GM12878 (cell line): ENCODE measurements around the gene PDGFA. TPM values are rescaled to one million over a fixed set of nuclear protein-coding genes. Genes with fewer than 3 reads are reported as not detected.

Experiments used
- ATAC-seq: fragments of 200-7000 bp; cut with Tn5 transposase; 3 replicates; pipeline ENCODE4 v1.9.1; 2020; ENCODE audit warnings: mild to moderate bottlenecking, moderate library complexity
- BruUV-seq: library from RNA; stranded (reverse); fragments of 400-500 nt; replicated peaks from 2 replicates; lab custom pipeline; 2021; lab: Mats Ljungman, UMichigan
- CTCF ChIA-PET: fragments of 300-600 bp; sonication (Branson Sonifier 250); formaldehyde crosslinking; extraction: SDS; loops from one replicate; lab custom pipeline; 2021; ENCODE audit warnings: inconsistent platforms; lab: Yijun Ruan, JAX
- POLR2A ChIA-PET: fragments of 350-600 bp; formaldehyde crosslinking; extraction: SDS; loops from one replicate; lab custom pipeline; 2021; ENCODE audit warnings: inconsistent platforms; lab: Charles Lee
- RAD21 ChIA-PET: fragments of 300-600 bp; sonication (Branson Sonifier 250); formaldehyde crosslinking; loops from one replicate; lab custom pipeline; 2023; ENCODE audit warnings: antibody characterized with exemption; ENCODE audit not compliant: unreplicated experiment; lab: Charles Lee
- SMC1A ChIA-PET: fragments of 300-600 bp; sonication (Branson Sonifier 250); formaldehyde crosslinking; loops from one replicate; lab custom pipeline; 2023; ENCODE audit not compliant: unreplicated experiment, uncharacterized antibody; lab: Charles Lee
- DNase-seq: peaks from one replicate; pipeline ENCODE4 v3.0.0-alpha.2; 2011; ENCODE audit warnings: low read depth, low spot score
- FAIRE-seq: peaks from 3 replicates; lab custom pipeline; 2011; peaks lifted over from hg19 to GRCh38; lab: Jason Lieb, UNC
- H2AFZ ChIP-seq: 2 replicates; pipeline ENCODE4 v1.6.0; 2011; ENCODE audit warnings: low read depth, low read length, control low read depth; ENCODE audit not compliant: control insufficient read depth
- H3K27ac ChIP-seq: 2 replicates; pipeline ENCODE4 v1.5.1; 2011; ENCODE audit warnings: control low read depth; ENCODE audit not compliant: control insufficient read depth, insufficient read depth
- H3K27me3 ChIP-seq, 2 experiments: replicated peaks in 1 of 2; 2 replicates each; pipeline versions ENCODE4 v1.6.0 to v1.6.1; 2011; ENCODE audit warnings: low read length in 1 of 2; ENCODE audit not compliant: control insufficient read depth in 2 of 2, insufficient read depth in 2 of 2
- H3K36me3 ChIP-seq, 2 experiments: 2 replicates each; pipeline ENCODE4 v1.5.1; 2011; ENCODE audit warnings: low read length in 1 of 2; ENCODE audit not compliant: control insufficient read depth in 2 of 2, insufficient read depth in 2 of 2
- H3K4me1 ChIP-seq: 2 replicates; pipeline ENCODE4 v1.6.1; 2011; ENCODE audit warnings: mild to moderate bottlenecking, low read length, moderate library complexity, mixed read lengths; ENCODE audit not compliant: control insufficient read depth, insufficient read depth
- H3K4me2 ChIP-seq: 2 replicates; pipeline ENCODE4 v1.6.0; 2011; ENCODE audit warnings: control low read depth; ENCODE audit not compliant: control insufficient read depth, insufficient read depth
- H3K4me3 ChIP-seq: fragments of 200-600 bp; sonication (generic); 2 replicates; pipeline ENCODE4 v1.5.1; 2016
- H3K79me2 ChIP-seq: 2 replicates; pipeline ENCODE4 v1.6.0; 2011; ENCODE audit warnings: low read length; ENCODE audit not compliant: control insufficient read depth, insufficient read depth
- H3K9ac ChIP-seq: 2 replicates; pipeline ENCODE4 v1.8.0; 2011; ENCODE audit warnings: low read length, control low read depth, mixed read lengths; ENCODE audit not compliant: control insufficient read depth, insufficient read depth
- H3K9me3 ChIP-seq: replicated peaks from 3 replicates; pipeline ENCODE4 v1.5.1; 2011; ENCODE audit warnings: mild to moderate bottlenecking, low read length; ENCODE audit not compliant: control insufficient read depth, insufficient read depth
- H4K20me1 ChIP-seq: 2 replicates; pipeline ENCODE4 v1.6.0; 2011; ENCODE audit not compliant: control insufficient read depth, insufficient read depth
- ASH2L ChIP-seq: fragments of 300-600, 200-600 bp; sonication (generic); IDR thresholded peaks from 2 replicates; pipeline ENCODE4 v1.6.1; 2017; ENCODE audit warnings: low read depth, mild to moderate bottlenecking, borderline replicate concordance
- CEBPB ChIP-seq, 2 experiments: fragments of 150-350 bp in 1 of 2; IDR thresholded peaks; 2 replicates each; pipeline ENCODE4 v1.6.1; 2012 to 2014; ENCODE audit warnings: low read depth in 2 of 2, low read length in 2 of 2, borderline replicate concordance in 1 of 2, inconsistent platforms in 1 of 2
- CHD1 ChIP-seq: IDR thresholded peaks from 2 replicates; pipeline ENCODE4 v1.6.1; 2012; ENCODE audit warnings: low read depth, low read length, improper control_type of control experiment
- HDAC2 ChIP-seq: fragments of 200-600 bp; sonication (generic); IDR thresholded peaks from 2 replicates; pipeline ENCODE4 v1.6.1; 2017
- IRF4 ChIP-seq: IDR thresholded peaks from 2 replicates; pipeline ENCODE4 v1.6.1; 2011; ENCODE audit warnings: low read depth, low read length
- JUND ChIP-seq: IDR thresholded peaks from 2 replicates; pipeline ENCODE4 v1.6.1; 2012; ENCODE audit warnings: low read depth, mild to moderate bottlenecking, low read length, improper control_type of control experiment, moderate library complexity
- MTA3 ChIP-seq: IDR thresholded peaks from 2 replicates; pipeline ENCODE4 v1.6.1; 2012; ENCODE audit warnings: low read length, inconsistent platforms, borderline replicate concordance
- REST ChIP-seq: IDR thresholded peaks from 2 replicates; pipeline ENCODE4 v1.6.1; 2012; ENCODE audit warnings: mild to moderate bottlenecking, low read depth, low read length
- TCF12 ChIP-seq: IDR thresholded peaks from 2 replicates; pipeline ENCODE4 v1.6.1; 2011; ENCODE audit warnings: low read depth, mild to moderate bottlenecking, low read length
- WGBS: methylation state at CpG from one replicate; pipeline ENCODE4 v1.1.6; 2016; ENCODE audit warnings: low lambda C conversion rate; ENCODE audit not compliant: insufficient replicate concordance, insufficient coverage; ENCODE audit errors: missing lambda C conversion rate; 5-methylcytosine and 5-hydroxymethylcytosine counted together
- in situ Hi-C: fragments of 300-500 bp; cut with MboI; formaldehyde crosslinking; loops from 9 replicates; pipeline ENCODE4 v1.14.3; 2018; ENCODE audit warnings: mixed read lengths
- intact Hi-C: fragments of 100-400 bp; cut with micrococcal nuclease; formaldehyde crosslinking; loops from one replicate; pipeline ENCODE4 v1.14.2; 2022; ENCODE audit not compliant: unreplicated experiment
- polyA plus RNA-seq, 11 experiments: library from polyadenylated mRNA; depleted of rRNA in 4 of 11; unstranded in 6 of 11; stranded (reverse) in 5 of 11; fragments of >200 nt; fragmentation: Nextera tagmentation in 4 of 11; fragmentation: Illumina TruSeq in 1 of 11; extraction: Ambion mirVana in 4 of 11; extraction: Trizol in 1 of 11; gene quantifications; 1 replicate in 1 of 11; 2 replicates in 10 of 11; pipeline versions ENCODE4 v1.2.1 to v1.2.3, GENCODE V29; 2011 to 2016; ENCODE audit warnings: inconsistent platforms in 2 of 11, missing spikeins in 2 of 11, low read depth in 1 of 11
- total RNA-seq, 4 experiments: library from RNA; depleted of rRNA in 3 of 4; stranded (reverse); fragments of >200 nt in 3 of 4; fragmentation: Illumina TruSeq in 1 of 4; extraction: Trizol in 1 of 4; gene quantifications; 2 replicates each; pipeline versions ENCODE4 v1.2.1 to v1.2.3, GENCODE V29; 2013 to 2021

PDGFA gene
- total and polyA plus RNA-seq, 10 of the 15 experiments (the other 5 are each of a cell fraction or from before 2014, with no cell fraction given), result 2.5 to 10.0 (median 5.6) TPM

- no peaks in the 10 kb centered on the region for H3K9me3 ChIP-seq
- no peak overlapping the region for H3K27ac ChIP-seq
- DNase-seq, result no peak
- no peaks in the 10 kb centered on the region for H3K27me3 ChIP-seq
- no peak overlapping the region for H3K4me2 ChIP-seq
- in situ Hi-C loops (no loop called here), intact Hi-C loops (no loop called here)
- SMC1A ChIA-PET, result no interaction called here
- no peak overlapping the region for H2AFZ ChIP-seq
- peaks cover 0 to 5% of the 10 kb centered on the region in 2 experiments; a peak in 2 of 4 replicates for H3K36me3 ChIP-seq
- 83% methylated on average over 20 of the region's 20 CpGs for WGBS
- FAIRE-seq, result no peak
- RAD21 ChIA-PET, result no interaction called here
- CTCF ChIA-PET, result no interaction called here
- POLR2A ChIA-PET, result no interaction called here
- H3K9ac ChIP-seq, result no peak overlapping the region
- no peaks in the 10 kb centered on the region for H4K20me1 ChIP-seq
- no peaks in the 10 kb centered on the region for H3K79me2 ChIP-seq
- TF ChIP-seq JUND (no peak), ASH2L (no peak), HDAC2 (no peak), MTA3 (no peak), TCF12 (no peak), CHD1 (no peak), CEBPB (IDR thresholded peaks at IDR 0.05; ENCODE audit: borderline replicate concordance in 1 of 2, low read depth in 2 of 2, low read length in 2 of 2) (no peak), IRF4 (no peak), REST (no peak)
- H3K4me1 ChIP-seq, result no peaks in the 10 kb centered on the region
- BruUV-seq, result no TSS peak
- H3K4me3 ChIP-seq, result no peak overlapping the region
- ATAC-seq, result peak; percentile 53; the same call in 2 of the 3 replicates
These were observed 16.0 kb downstream of the PDGFA start for GRCh38 chr7:503575-504111.
